HG03457 (cell line): ENCODE results near the gene GAREM2.

ENCODE experiments used
- ATAC-seq: cut with Tn5 transposase; IDR thresholded peaks from one replicate; pipeline ENCODE4 v1.9.1; 2021; ENCODE audit warnings: moderate number of reproducible peaks; ENCODE audit not compliant: unreplicated experiment

Gene GAREM2

GRCh38 chr2:26224095-26224494, 51.2 kb downstream of the GAREM2 start:
- no peak for ATAC-seq

GRCh38 chr2:26229595-26229994, 56.7 kb downstream of the GAREM2 start:
- no peak for ATAC-seq

- no peak for ATAC-seq
Measured at GRCh38 chr2:26230806-26231205, 57.9 kb downstream of the GAREM2 start.

- ATAC-seq = no peak
Measured at GRCh38 chr2:26235089-26235488, 62.2 kb downstream of the GAREM2 start.

- ATAC-seq = no peak
Measured at GRCh38 chr2:26237868-26238267, 65.0 kb downstream of the GAREM2 start.

- ATAC-seq = no peak
Measured at GRCh38 chr2:26238311-26238958, 65.5 kb downstream of the GAREM2 start.
